ENCODE data around the gene FHL1.
"Not testable (repeated sequence)": the region's sequence is repeated elsewhere in the genome, so short reads cannot be mapped to it uniquely, and the experiment has no call there.

The FHL1 gene

DNA sequence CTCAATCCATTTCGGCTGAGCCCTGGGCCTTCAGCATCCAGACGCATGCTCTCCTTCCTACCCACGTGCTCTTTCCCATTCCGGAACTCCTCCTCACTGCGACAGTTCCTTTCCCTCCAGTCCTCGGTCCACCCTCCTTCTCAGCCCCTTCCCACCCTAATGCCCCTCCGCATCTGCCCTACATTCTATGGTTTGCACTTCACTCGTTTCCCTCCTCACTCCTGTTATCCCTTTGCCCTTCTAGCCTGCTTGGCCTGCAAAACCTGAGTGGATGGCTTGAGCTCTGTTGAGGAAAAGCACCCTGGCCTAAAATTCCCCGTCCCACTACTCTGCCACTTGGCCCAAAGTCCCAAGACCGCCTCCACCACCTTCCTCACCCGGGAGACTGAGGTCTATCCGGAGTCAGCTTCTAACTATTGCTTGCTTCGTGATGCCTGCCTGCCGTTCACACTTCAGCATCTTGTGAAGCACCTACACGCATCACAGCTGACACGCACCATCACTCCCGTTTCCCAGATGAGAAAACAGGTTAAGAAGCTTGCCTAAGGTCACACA lies 65.3 kb downstream of the FHL1 start:
- no peak overlapping the region for H3K27ac Mint-ChIP-seq
- intact Hi-C loops (cut with micrococcal nuclease) = no loop called here
- H3K36me3 Mint-ChIP-seq (ENCODE audit: low read depth) = peaks cover 12% of the 10 kb centered on the region
- H3K4me3 Mint-ChIP-seq = no peak overlapping the region
- H3K9me3 Mint-ChIP-seq = no peaks in the 10 kb centered on the region
- no peaks in the 10 kb centered on the region for H3K27me3 Mint-ChIP-seq
- H3K4me1 Mint-ChIP-seq (ENCODE audit: low read depth) = peaks cover 15% of the 10 kb centered on the region

GRCh38 chrX:136214551-136214950 lies 67.2 kb downstream of the FHL1 start:
- intact Hi-C loops (cut with micrococcal nuclease) = no loop called here
- no peaks in the 10 kb centered on the region for H3K27me3 Mint-ChIP-seq
- peaks cover 28% of the 10 kb centered on the region for H3K36me3 Mint-ChIP-seq (ENCODE audit: low read depth)
- no peaks in the 10 kb centered on the region for H3K9me3 Mint-ChIP-seq
- H3K4me1 Mint-ChIP-seq (ENCODE audit: low read depth) = peaks cover 12% of the 10 kb centered on the region
- H3K4me3 Mint-ChIP-seq = no peak overlapping the region
- H3K27ac Mint-ChIP-seq = no peak overlapping the region

DNA sequence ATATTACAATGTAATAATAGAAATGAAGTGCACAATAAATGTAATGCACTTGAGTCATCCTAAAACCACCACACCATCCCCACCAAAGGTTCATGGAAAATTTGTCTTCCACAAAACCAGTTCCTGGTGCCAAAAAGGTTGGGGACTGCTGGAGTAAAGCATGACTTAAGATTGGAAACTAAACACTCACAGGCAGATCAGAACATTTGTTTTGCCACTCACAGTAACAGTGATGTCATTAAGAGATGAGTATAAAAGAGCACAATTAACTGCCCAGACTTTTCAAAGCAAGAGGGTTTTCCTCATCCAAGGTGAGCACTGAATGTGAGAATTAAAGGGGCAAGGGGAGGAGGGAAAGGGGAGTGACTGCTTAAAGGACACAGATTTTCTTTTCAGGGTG lies 68.2 kb downstream of the FHL1 start:
- H3K4me3 Mint-ChIP-seq = no peak overlapping the region
- H3K4me1 Mint-ChIP-seq (ENCODE audit: low read depth) = peaks cover 2% of the 10 kb centered on the region
- H3K27me3 Mint-ChIP-seq = no peaks in the 10 kb centered on the region
- intact Hi-C loops (cut with micrococcal nuclease) = no loop called here
- peaks cover 36% of the 10 kb centered on the region for H3K36me3 Mint-ChIP-seq (ENCODE audit: low read depth)
- no peak overlapping the region for H3K27ac Mint-ChIP-seq
- no peaks in the 10 kb centered on the region for H3K9me3 Mint-ChIP-seq

GRCh38 chrX:136219893-136220292 lies 72.6 kb downstream of the FHL1 start:
- H3K36me3 Mint-ChIP-seq (ENCODE audit: low read depth) = peaks cover 61% of the 10 kb centered on the region
- H3K4me1 Mint-ChIP-seq (ENCODE audit: low read depth) = no peaks in the 10 kb centered on the region
- H3K9me3 Mint-ChIP-seq = no peaks in the 10 kb centered on the region
- H3K4me3 Mint-ChIP-seq = no peak overlapping the region
- no peaks in the 10 kb centered on the region for H3K27me3 Mint-ChIP-seq
- H3K27ac Mint-ChIP-seq = no peak overlapping the region
- intact Hi-C loops (cut with micrococcal nuclease) = no loop called here

GRCh38 chrX:136220540-136220939 lies 73.2 kb downstream of the FHL1 start:
- Mint-ChIP-seq H3K4me1 (ENCODE audit: low read depth) (no peaks in the 10 kb centered on the region), H3K36me3 (ENCODE audit: low read depth) (peaks cover 61% of the 10 kb centered on the region), H3K27ac (no peak overlapping the region), H3K9me3 (no peaks in the 10 kb centered on the region), H3K4me3 (no peak overlapping the region), H3K27me3 (no peaks in the 10 kb centered on the region)
- intact Hi-C loops (cut with micrococcal nuclease) = no loop called here

DNA sequence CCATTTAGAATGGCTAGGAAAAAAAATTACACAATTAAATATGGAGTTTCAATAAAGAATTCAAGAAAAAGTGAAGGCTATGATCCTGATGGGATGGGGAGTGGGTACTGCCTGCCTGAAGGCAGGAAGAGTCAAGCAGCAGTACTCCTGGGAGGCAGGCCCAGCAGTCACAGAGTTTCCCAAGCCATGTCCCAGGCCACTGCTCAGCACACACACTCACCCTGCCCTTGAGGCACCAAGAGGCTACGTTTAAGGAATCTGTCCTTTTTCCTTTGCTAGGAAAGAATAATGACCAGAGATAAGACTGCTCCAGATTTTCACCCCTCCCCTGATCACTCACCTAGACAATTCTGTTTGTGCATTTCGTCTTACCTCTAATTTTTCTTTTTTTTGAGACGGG lies 73.6 kb downstream of the FHL1 start:
- no peaks in the 10 kb centered on the region for H3K4me1 Mint-ChIP-seq (ENCODE audit: low read depth)
- no peaks in the 10 kb centered on the region for H3K9me3 Mint-ChIP-seq
- intact Hi-C loops (cut with micrococcal nuclease) = no loop called here
- no peaks in the 10 kb centered on the region for H3K27me3 Mint-ChIP-seq
- no peak overlapping the region for H3K4me3 Mint-ChIP-seq
- H3K27ac Mint-ChIP-seq = no peak overlapping the region
- peaks cover 65% of the 10 kb centered on the region for H3K36me3 Mint-ChIP-seq (ENCODE audit: low read depth)

DNA sequence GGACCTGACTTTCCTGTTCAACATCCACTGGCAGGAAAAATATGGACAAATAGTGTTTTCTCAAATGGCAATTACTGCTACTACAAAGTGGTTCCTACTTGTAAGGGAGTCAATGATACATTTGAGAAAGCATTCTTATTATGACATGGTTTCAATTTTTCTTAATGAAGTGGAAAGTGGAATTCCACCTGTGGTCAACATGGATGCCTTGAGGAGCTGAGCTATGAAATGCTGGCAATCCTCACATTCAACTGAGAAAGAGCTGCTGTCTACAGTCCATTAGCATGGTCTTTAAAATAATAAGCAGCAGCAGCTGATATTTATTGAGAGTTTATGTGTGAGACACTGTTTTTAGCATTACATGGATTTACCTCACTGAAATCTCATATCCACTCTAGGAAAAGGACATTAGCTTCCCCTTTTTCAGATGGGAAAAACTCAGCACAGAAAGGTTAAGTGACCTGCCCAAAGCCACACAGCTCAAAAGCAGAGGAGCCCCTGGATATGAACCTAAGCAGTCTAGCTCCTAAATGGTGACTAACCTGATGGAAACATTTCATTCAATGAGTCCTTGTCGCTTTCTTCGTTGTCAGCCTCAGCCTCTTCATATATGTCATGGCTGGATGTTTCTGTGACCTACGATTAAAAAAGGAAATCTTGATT lies 74.6 kb downstream of the FHL1 start:
- H3K27ac Mint-ChIP-seq = no peak overlapping the region
- peaks cover 73% of the 10 kb centered on the region for H3K36me3 Mint-ChIP-seq (ENCODE audit: low read depth)
- no peaks in the 10 kb centered on the region for H3K27me3 Mint-ChIP-seq
- H3K4me1 Mint-ChIP-seq (ENCODE audit: low read depth) = no peaks in the 10 kb centered on the region
- H3K4me3 Mint-ChIP-seq = no peak overlapping the region
- intact Hi-C loops (cut with micrococcal nuclease) = no loop called here
- no peaks in the 10 kb centered on the region for H3K9me3 Mint-ChIP-seq

GRCh38 chrX:136227074-136227473 lies 79.7 kb downstream of the FHL1 start:
- Mint-ChIP-seq H3K27ac (no peak overlapping the region), H3K4me1 (ENCODE audit: low read depth) (no peaks in the 10 kb centered on the region), H3K4me3 (no peak overlapping the region), H3K36me3 (ENCODE audit: low read depth) (peaks cover 54% of the 10 kb centered on the region), H3K27me3 (no peaks in the 10 kb centered on the region), H3K9me3 (no peaks in the 10 kb centered on the region)
- intact Hi-C loops (cut with micrococcal nuclease) = no loop called here

GRCh38 chrX:136227948-136228838 lies 80.9 kb downstream of the FHL1 start:
- H3K27ac Mint-ChIP-seq = no peak overlapping the region
- H3K4me3 Mint-ChIP-seq = no peak overlapping the region
- H3K27me3 Mint-ChIP-seq = no peaks in the 10 kb centered on the region
- no peaks in the 10 kb centered on the region for H3K9me3 Mint-ChIP-seq
- intact Hi-C loops (cut with micrococcal nuclease) = no loop called here
- no peaks in the 10 kb centered on the region for H3K4me1 Mint-ChIP-seq (ENCODE audit: low read depth)
- H3K36me3 Mint-ChIP-seq (ENCODE audit: low read depth) = peaks cover 59% of the 10 kb centered on the region

GRCh38 chrX:136228839-136229207 lies 81.5 kb downstream of the FHL1 start:
- intact Hi-C loops (cut with micrococcal nuclease) = no loop called here
- no peak overlapping the region for H3K4me3 Mint-ChIP-seq
- no peak overlapping the region for H3K27ac Mint-ChIP-seq

GRCh38 chrX:136237074-136237473 lies 89.7 kb downstream of the FHL1 start:
- H3K36me3 Mint-ChIP-seq (ENCODE audit: low read depth) = peaks cover 41% of the 10 kb centered on the region
- no peaks in the 10 kb centered on the region for H3K27me3 Mint-ChIP-seq
- intact Hi-C loops (cut with micrococcal nuclease) = no loop called here
- no peaks in the 10 kb centered on the region for H3K9me3 Mint-ChIP-seq
- H3K4me3 Mint-ChIP-seq = no peak overlapping the region
- no peaks in the 10 kb centered on the region for H3K4me1 Mint-ChIP-seq (ENCODE audit: low read depth)
- H3K27ac Mint-ChIP-seq = no peak overlapping the region

More at GRCh38 chrX:136228839-136229207, 81.5 kb downstream of the FHL1 start:
- no peaks in the 10 kb centered on the region for H3K4me1 Mint-ChIP-seq (ENCODE audit: low read depth)
- no peaks in the 10 kb centered on the region for H3K27me3 Mint-ChIP-seq
- peaks cover 57% of the 10 kb centered on the region for H3K36me3 Mint-ChIP-seq (ENCODE audit: low read depth)
- no peaks in the 10 kb centered on the region for H3K9me3 Mint-ChIP-seq

GRCh38 chrX:136237849-136238248 lies 90.5 kb downstream of the FHL1 start:
- H3K4me1 Mint-ChIP-seq (ENCODE audit: low read depth); H3K27me3 Mint-ChIP-seq; H3K9me3 Mint-ChIP-seq; H3K27ac Mint-ChIP-seq; intact Hi-C loops (cut with micrococcal nuclease); H3K4me3 Mint-ChIP-seq: not testable (repeated sequence)
- H3K36me3 Mint-ChIP-seq (ENCODE audit: low read depth) = peaks cover 44% of the 10 kb centered on the region

GRCh38 chrX:136246201-136246600 lies 98.9 kb downstream of the FHL1 start:
- H3K36me3 Mint-ChIP-seq (ENCODE audit: low read depth) = peaks cover 32% of the 10 kb centered on the region
- H3K9me3 Mint-ChIP-seq = no peaks in the 10 kb centered on the region
- H3K27me3 Mint-ChIP-seq = no peaks in the 10 kb centered on the region
- peaks cover 11% of the 10 kb centered on the region for H3K4me1 Mint-ChIP-seq (ENCODE audit: low read depth)
- intact Hi-C loops (cut with micrococcal nuclease) = loop anchor here (10.0 kb wide), 1 partner anchor 259 kb away; no protein-coding TSS in a partner anchor
- no peak overlapping the region for H3K27ac Mint-ChIP-seq
- H3K4me3 Mint-ChIP-seq = no peak overlapping the region

Data from dendritic cell treated with granulocyte-macrophage colony-stimulating factor and Interleukin-4, amounts not matched to agents 40 ng/mL and 50 ng/mL, for 4 days (primary cell).